ENCODE results near the gene TMEM266. TPM values are rescaled to one million over a fixed set of nuclear protein-coding genes. Genes with fewer than 3 reads are reported as not detected.

The TMEM266 gene
- total RNA-seq, 2 experiments from 2014 or later: not detected

DNA sequence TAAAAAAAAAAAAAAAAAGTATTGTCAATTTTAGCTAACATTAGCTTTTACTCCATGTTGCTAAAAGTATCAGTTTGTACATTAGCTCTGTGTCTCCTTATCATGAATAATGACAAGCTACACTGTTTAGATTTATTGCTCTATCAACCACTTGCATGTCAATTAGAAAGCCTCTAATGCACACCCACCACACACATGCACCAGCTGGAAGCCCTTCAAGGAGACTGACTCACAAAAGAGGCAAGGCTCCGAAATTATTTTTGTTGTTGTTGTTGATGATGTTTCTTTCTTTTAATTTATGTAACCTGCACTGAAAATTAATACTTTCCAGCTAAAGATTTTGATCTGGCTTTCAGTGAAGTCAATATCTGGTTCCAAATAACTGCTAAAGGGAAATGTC lies 180.0 kb downstream of the TMEM266 start:
- no peaks in the 10 kb centered on the region for H3K4me1 ChIP-seq (ENCODE audit: insufficient read depth, low read length)
- no peaks in the 10 kb centered on the region for H3K9me3 Mint-ChIP-seq
- H3K9me3 ChIP-seq (ENCODE audit: control insufficient read depth in 1 of 2, insufficient read depth in 1 of 2, low read length in 2 of 2): no peaks in the 10 kb centered on the region
- no peaks in the 10 kb centered on the region for H3K4me1 Mint-ChIP-seq (ENCODE audit: low read depth)
- H3K4me3 Mint-ChIP-seq: no peak overlapping the region
- H3K27ac Mint-ChIP-seq: no peak overlapping the region
- H3K36me3 Mint-ChIP-seq (ENCODE audit: low read depth): peaks cover 10% of the 10 kb centered on the region
- DNase-seq (no peak), ATAC-seq (ENCODE audit: poor library complexity) (no peak)
- TF ChIP-seq, protein P1, sequence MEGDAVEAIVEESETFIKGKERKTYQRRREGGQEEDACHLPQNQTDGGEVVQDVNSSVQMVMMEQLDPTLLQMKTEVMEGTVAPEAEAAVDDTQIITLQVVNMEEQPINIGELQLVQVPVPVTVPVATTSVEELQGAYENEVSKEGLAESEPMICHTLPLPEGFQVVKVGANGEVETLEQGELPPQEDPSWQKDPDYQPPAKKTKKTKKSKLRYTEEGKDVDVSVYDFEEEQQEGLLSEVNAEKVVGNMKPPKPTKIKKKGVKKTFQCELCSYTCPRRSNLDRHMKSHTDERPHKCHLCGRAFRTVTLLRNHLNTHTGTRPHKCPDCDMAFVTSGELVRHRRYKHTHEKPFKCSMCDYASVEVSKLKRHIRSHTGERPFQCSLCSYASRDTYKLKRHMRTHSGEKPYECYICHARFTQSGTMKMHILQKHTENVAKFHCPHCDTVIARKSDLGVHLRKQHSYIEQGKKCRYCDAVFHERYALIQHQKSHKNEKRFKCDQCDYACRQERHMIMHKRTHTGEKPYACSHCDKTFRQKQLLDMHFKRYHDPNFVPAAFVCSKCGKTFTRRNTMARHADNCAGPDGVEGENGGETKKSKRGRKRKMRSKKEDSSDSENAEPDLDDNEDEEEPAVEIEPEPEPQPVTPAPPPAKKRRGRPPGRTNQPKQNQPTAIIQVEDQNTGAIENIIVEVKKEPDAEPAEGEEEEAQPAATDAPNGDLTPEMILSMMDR (IDR thresholded peaks at IDR 0.05): no peak
- ChIA-PET CTCF (interaction anchor here (0.7 to 0.9 kb wide), 2 partner anchors 10 to 125 kb away, joined by 3 read pairs; no protein-coding TSS in a partner anchor), POLR2A (interaction anchor here (0.6 kb wide), 1 partner anchor 728 kb away, joined by 3 read pairs; no protein-coding TSS in a partner anchor)
- intact Hi-C loops (cut with DNase I, micrococcal nuclease): loop anchor here (5.0 to 10.0 kb wide), 3 partner anchors 495 to 1303 kb away; no protein-coding TSS in a partner anchor
- no peak overlapping the region for H3K27ac ChIP-seq (ENCODE audit: low read depth in 1 of 2, low read length in 2 of 2)
- peaks cover 2% of the 10 kb centered on the region for H3K36me3 ChIP-seq (ENCODE audit: insufficient read depth, low read length)
- H3K27me3 ChIP-seq (ENCODE audit: control insufficient read depth in 1 of 2, insufficient read depth in 2 of 2, low read length in 2 of 2): no peaks in the 10 kb centered on the region
- H3K4me3 ChIP-seq (ENCODE audit: low read length): no peak overlapping the region
- H3K27me3 Mint-ChIP-seq: no peaks in the 10 kb centered on the region

DNA sequence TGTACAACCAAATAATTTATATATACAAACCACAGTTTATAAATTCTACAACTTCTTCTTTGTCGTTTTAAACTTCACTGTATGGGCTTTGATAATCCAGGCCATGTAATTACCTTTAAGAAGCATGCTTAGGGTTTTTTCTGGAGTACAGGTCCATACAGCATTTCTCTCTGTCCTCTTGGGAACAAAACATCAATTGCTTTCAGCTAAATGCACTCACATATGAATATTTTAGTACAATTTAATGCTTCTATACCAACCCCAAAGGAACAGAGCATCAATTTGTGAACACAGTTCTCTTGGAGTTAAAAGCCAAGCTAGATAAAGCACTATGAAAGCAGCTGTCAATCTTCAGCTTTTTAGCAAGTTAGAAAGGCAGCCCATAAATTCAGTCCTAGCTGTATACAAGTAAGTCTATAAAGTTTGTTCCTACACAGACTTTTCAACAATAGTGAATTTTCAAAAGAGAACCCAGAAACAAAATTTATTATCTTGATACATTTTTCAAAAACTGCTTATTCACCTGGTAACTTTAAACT lies 185.4 kb downstream of the TMEM266 start:
- intact Hi-C loops (cut with DNase I, micrococcal nuclease): no loop called here

DNA sequence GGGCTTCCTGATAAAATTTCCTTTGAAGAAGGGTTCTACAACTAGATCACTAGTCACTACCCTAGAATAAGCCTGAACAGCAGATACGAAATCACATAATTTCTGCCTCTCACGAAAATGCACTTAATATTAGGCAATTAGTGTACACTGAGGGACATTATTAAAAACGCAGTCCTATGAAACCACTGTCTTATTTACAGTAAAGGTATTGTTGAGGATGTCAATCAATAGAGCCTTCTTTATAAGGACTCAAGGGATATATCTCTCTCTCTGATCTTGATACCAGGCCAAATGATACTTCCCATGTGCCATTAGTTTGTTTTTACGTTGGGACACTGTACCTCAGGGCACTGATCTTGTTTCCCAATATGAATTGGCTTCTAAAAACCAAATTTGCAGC lies 191.9 kb downstream of the TMEM266 start:
- no peak for DNase-seq
- POLR2A ChIA-PET: no interaction called here

More for the DNA sequence above, 185.4 kb downstream of the TMEM266 start:
- ChIA-PET POLR2A (no interaction called here), CTCF (no interaction called here)
- TF ChIP-seq, protein P1 (IDR thresholded peaks at IDR 0.05): no peak
- ATAC-seq (ENCODE audit: poor library complexity) (no peak), DNase-seq (no peak)
- Mint-ChIP-seq H3K4me3 (no peak overlapping the region), H3K27ac (no peak overlapping the region), H3K9me3 (no peaks in the 10 kb centered on the region), H3K4me1 (ENCODE audit: low read depth) (no peaks in the 10 kb centered on the region), H3K27me3 (no peaks in the 10 kb centered on the region), H3K36me3 (ENCODE audit: low read depth) (peaks cover 10% of the 10 kb centered on the region)
- Histone ChIP-seq H3K27me3 (ENCODE audit: control insufficient read depth in 1 of 2, insufficient read depth in 2 of 2, low read length in 2 of 2) (no peaks in the 10 kb centered on the region), H3K4me3 (ENCODE audit: low read length) (no peak overlapping the region), H3K4me1 (ENCODE audit: insufficient read depth, low read length) (no peaks in the 10 kb centered on the region), H3K9me3 (ENCODE audit: control insufficient read depth in 1 of 2, insufficient read depth in 1 of 2, low read length in 2 of 2) (no peaks in the 10 kb centered on the region), H3K27ac (ENCODE audit: low read depth in 1 of 2, low read length in 2 of 2) (no peak overlapping the region), H3K36me3 (ENCODE audit: insufficient read depth, low read length) (peaks cover 2% of the 10 kb centered on the region)

More for the DNA sequence above, 191.9 kb downstream of the TMEM266 start:
- Histone ChIP-seq H3K4me1 (ENCODE audit: insufficient read depth, low read length) (no peaks in the 10 kb centered on the region), H3K27me3 (ENCODE audit: control insufficient read depth in 1 of 2, insufficient read depth in 2 of 2, low read length in 2 of 2) (no peaks in the 10 kb centered on the region), H3K27ac (ENCODE audit: low read depth in 1 of 2, low read length in 2 of 2) (no peak overlapping the region), H3K9me3 (ENCODE audit: control insufficient read depth in 1 of 2, insufficient read depth in 1 of 2, low read length in 2 of 2) (no peaks in the 10 kb centered on the region), H3K36me3 (ENCODE audit: insufficient read depth, low read length) (no peaks in the 10 kb centered on the region), H3K4me3 (ENCODE audit: low read length) (no peak overlapping the region)
- Mint-ChIP-seq H3K27ac (no peak overlapping the region), H3K27me3 (no peaks in the 10 kb centered on the region), H3K4me3 (no peak overlapping the region), H3K4me1 (ENCODE audit: low read depth) (no peaks in the 10 kb centered on the region), H3K9me3 (no peaks in the 10 kb centered on the region), H3K36me3 (ENCODE audit: low read depth) (peaks cover 6% of the 10 kb centered on the region)
- CTCF ChIA-PET: no interaction called here
- TF ChIP-seq, protein P1 (IDR thresholded peaks at IDR 0.05): no peak
- ATAC-seq (ENCODE audit: poor library complexity): no peak
- intact Hi-C loops (cut with DNase I, micrococcal nuclease): no loop called here

Data from CD4-positive, alpha-beta T cell (primary cell).